Measurements from ENCODE around the gene BSCL2. TPM values are rescaled to one million over a fixed set of nuclear protein-coding genes. Genes with fewer than 3 reads are reported as not detected.

BSCL2 gene
- total and polyA plus RNA-seq, 2 of the 13 experiments (the other 11 are each of a cell fraction or from before 2014, with no cell fraction given): 19.5 to 21.1 TPM

DNA sequence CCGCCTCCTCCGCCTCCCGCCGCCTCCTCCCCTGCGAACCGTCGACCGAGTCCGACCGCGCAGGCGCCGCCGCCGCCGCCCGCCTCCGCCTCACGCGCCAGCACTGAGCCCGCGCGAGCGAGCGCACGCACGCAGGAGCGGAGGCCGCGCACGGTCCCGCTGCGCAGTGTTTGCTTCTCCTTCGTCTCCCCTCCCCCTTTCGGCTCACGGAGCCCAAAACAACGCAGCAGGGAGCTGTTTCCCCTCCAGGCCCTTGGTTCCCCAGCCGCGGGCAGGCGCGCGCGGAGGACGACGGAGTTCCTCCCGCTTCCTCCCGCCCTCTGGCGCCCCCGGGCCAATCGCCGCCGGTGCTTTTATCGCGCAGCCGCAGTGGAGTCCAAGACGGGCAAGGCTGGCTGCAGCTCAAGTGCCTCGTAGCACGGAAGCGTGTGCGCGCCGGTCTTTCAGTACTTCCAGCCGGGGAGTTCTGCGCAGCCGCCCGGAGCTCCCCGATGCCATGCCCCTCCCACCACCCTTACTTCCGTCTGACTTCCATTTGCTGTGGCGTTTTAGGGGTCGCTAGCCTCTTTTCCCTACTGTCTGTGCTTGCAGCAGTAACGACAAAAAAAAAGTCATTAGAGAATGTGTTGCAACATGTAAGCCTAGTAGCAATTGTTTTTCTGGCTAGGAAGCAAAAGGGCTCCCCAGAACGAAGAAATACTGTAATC is 20.1 kb upstream of the BSCL2 start, which contains the start of gene HNRNPUL2 (continued):
- TF ChIP-seq, protein P1, sequence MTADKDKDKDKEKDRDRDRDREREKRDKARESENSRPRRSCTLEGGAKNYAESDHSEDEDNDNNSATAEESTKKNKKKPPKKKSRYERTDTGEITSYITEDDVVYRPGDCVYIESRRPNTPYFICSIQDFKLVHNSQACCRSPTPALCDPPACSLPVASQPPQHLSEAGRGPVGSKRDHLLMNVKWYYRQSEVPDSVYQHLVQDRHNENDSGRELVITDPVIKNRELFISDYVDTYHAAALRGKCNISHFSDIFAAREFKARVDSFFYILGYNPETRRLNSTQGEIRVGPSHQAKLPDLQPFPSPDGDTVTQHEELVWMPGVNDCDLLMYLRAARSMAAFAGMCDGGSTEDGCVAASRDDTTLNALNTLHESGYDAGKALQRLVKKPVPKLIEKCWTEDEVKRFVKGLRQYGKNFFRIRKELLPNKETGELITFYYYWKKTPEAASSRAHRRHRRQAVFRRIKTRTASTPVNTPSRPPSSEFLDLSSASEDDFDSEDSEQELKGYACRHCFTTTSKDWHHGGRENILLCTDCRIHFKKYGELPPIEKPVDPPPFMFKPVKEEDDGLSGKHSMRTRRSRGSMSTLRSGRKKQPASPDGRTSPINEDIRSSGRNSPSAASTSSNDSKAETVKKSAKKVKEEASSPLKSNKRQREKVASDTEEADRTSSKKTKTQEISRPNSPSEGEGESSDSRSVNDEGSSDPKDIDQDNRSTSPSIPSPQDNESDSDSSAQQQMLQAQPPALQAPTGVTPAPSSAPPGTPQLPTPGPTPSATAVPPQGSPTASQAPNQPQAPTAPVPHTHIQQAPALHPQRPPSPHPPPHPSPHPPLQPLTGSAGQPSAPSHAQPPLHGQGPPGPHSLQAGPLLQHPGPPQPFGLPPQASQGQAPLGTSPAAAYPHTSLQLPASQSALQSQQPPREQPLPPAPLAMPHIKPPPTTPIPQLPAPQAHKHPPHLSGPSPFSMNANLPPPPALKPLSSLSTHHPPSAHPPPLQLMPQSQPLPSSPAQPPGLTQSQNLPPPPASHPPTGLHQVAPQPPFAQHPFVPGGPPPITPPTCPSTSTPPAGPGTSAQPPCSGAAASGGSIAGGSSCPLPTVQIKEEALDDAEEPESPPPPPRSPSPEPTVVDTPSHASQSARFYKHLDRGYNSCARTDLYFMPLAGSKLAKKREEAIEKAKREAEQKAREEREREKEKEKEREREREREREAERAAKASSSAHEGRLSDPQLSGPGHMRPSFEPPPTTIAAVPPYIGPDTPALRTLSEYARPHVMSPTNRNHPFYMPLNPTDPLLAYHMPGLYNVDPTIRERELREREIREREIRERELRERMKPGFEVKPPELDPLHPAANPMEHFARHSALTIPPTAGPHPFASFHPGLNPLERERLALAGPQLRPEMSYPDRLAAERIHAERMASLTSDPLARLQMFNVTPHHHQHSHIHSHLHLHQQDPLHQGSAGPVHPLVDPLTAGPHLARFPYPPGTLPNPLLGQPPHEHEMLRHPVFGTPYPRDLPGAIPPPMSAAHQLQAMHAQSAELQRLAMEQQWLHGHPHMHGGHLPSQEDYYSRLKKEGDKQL (CRISPR knock-in tag; IDR thresholded peaks at IDR 0.05; ENCODE audit: low read depth): 0 out of 2 replicates have a peak, but pooled peaks have one; percentile 47
- TF ChIP-seq ZFX (CRISPR knock-in tag; IDR thresholded peaks at IDR 0.05; ENCODE audit: low read depth) (peak; percentile 96), JUND (CRISPR knock-in tag; IDR thresholded peaks at IDR 0.05) (no peak), FOXP1 (IDR thresholded peaks at IDR 0.05) (no peak), FOXP1 (CRISPR knock-in tag; IDR thresholded peaks at IDR 0.05) (no peak), PHF5A (CRISPR knock-in tag; IDR thresholded peaks at IDR 0.05; ENCODE audit: low read depth, unreplicated experiment) (no peak), REL (CRISPR knock-in tag; conservative IDR thresholded peaks at IDR 0.05) (peak; percentile 38; the same call in 1 of the 2 replicates), SOX6 (IDR thresholded peaks at IDR 0.05) (no peak), SOX6 (CRISPR knock-in tag; IDR thresholded peaks at IDR 0.05) (peak; percentile 19; the same call in 1 of the 2 replicates), NFKB2 (CRISPR knock-in tag; IDR thresholded peaks at IDR 0.05; ENCODE audit: borderline replicate concordance) (peak; percentile 94; the same call in 1 of the 2 replicates), ZNF577 (CRISPR knock-in tag; IDR thresholded peaks at IDR 0.05; ENCODE audit: borderline replicate concordance, low read depth) (no peak), SSRP1 (CRISPR knock-in tag; IDR thresholded peaks at IDR 0.05) (no peak), ZNF703 (CRISPR knock-in tag; IDR thresholded peaks at IDR 0.05; ENCODE audit: borderline replicate concordance) (no peak), NBN (conservative IDR thresholded peaks at IDR 0.05) (no peak), IRX3 (CRISPR knock-in tag; IDR thresholded peaks at IDR 0.05; ENCODE audit: borderline replicate concordance, low read depth) (peak; percentile 98; the same call in 1 of the 2 replicates), MEIS1 (CRISPR knock-in tag; IDR thresholded peaks at IDR 0.05; ENCODE audit: borderline replicate concordance) (peak; percentile 73; the same call in 1 of the 2 replicates), ZC3H13 (CRISPR knock-in tag; IDR thresholded peaks at IDR 0.05) (peak; percentile 51; the same call in 1 of the 2 replicates), NR2F2 (IDR thresholded peaks at IDR 0.05; ENCODE audit: borderline replicate concordance, low read depth) (no peak; the same call in 1 of the 2 replicates)
- TF ChIP-seq, protein P2, sequence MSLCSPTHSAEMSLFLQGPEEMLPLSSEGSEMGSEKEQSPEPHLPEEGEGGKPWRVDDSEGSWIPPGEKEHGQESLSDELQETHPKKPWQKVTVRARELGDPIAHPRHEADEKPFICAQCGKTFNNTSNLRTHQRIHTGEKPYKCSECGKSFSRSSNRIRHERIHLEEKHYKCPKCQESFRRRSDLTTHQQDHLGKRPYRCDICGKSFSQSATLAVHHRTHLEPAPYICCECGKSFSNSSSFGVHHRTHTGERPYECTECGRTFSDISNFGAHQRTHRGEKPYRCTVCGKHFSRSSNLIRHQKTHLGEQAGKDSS (CRISPR knock-in tag; IDR thresholded peaks at IDR 0.05; ENCODE audit: borderline replicate concordance, low read depth): peak; percentile 64; the same call in 1 of the 2 replicates
- TF ChIP-seq, protein P3, sequence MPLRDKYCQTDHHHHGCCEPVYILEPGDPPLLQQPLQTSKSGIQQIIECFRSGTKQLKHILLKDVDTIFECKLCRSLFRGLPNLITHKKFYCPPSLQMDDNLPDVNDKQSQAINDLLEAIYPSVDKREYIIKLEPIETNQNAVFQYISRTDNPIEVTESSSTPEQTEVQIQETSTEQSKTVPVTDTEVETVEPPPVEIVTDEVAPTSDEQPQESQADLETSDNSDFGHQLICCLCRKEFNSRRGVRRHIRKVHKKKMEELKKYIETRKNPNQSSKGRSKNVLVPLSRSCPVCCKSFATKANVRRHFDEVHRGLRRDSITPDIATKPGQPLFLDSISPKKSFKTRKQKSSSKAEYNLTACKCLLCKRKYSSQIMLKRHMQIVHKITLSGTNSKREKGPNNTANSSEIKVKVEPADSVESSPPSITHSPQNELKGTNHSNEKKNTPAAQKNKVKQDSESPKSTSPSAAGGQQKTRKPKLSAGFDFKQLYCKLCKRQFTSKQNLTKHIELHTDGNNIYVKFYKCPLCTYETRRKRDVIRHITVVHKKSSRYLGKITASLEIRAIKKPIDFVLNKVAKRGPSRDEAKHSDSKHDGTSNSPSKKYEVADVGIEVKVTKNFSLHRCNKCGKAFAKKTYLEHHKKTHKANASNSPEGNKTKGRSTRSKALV (CRISPR knock-in tag; IDR thresholded peaks at IDR 0.05): peak; percentile 41; the same call in 1 of the 2 replicates
- TF ChIP-seq, protein P4, sequence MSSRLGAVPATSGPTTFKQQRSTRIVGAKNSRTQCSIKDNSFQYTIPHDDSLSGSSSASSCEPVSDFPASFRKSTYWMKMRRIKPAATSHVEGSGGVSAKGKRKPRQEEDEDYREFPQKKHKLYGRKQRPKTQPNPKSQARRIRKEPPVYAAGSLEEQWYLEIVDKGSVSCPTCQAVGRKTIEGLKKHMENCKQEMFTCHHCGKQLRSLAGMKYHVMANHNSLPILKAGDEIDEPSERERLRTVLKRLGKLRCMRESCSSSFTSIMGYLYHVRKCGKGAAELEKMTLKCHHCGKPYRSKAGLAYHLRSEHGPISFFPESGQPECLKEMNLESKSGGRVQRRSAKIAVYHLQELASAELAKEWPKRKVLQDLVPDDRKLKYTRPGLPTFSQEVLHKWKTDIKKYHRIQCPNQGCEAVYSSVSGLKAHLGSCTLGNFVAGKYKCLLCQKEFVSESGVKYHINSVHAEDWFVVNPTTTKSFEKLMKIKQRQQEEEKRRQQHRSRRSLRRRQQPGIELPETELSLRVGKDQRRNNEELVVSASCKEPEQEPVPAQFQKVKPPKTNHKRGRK (CRISPR knock-in tag; IDR thresholded peaks at IDR 0.05): no peak

Measured in HepG2 (cell line).